NT2/D1 (cell line): ENCODE measurements around the gene COL11A2.

ENCODE experiments used
- SUZ12 ChIP-seq: IDR thresholded peaks from 2 replicates; pipeline ENCODE4 v1.6.1; 2011; ENCODE audit not compliant: insufficient read length, insufficient read depth; ENCODE audit errors: extremely low read depth
- YY1 ChIP-seq: IDR thresholded peaks from 2 replicates; pipeline ENCODE4 v1.6.1; 2011; ENCODE audit not compliant: insufficient read length, insufficient read depth
- ZNF274 ChIP-seq: IDR thresholded peaks from 2 replicates; pipeline ENCODE4 v1.6.1; 2011; ENCODE audit warnings: mild to moderate bottlenecking, low read depth, low read length

GRCh38 chr6:33178755-33179475 lies 13.4 kb downstream of the COL11A2 start:
- TF ChIP-seq ZNF274 = no peak
- TF ChIP-seq SUZ12 = no peak
- no peak for TF ChIP-seq YY1
